Smooth muscle cell (in vitro differentiated cells): ENCODE data around the gene SLC26A11. TPM values are rescaled to one million over a fixed set of nuclear protein-coding genes. Genes with fewer than 3 reads are reported as not detected.

ENCODE experiments used
- DNase-seq: peaks from one replicate; lab custom pipeline; 2025; ENCODE audit not compliant: unreplicated experiment; lab: John Stamatoyannopoulos, UW
- H2AFZ ChIP-seq: fragments of 200-600 bp; sonication (generic); 2 replicates; pipeline ENCODE4 v1.6.0; 2016; ENCODE audit warnings: antibody characterized with exemption, low read depth, mild to moderate bottlenecking
- H3F3A ChIP-seq: fragments of 200-600 bp; sonication (generic); 2 replicates; pipeline ENCODE4 v1.6.0; 2017; ENCODE audit warnings: antibody characterized with exemption, low read depth
- H3K27ac ChIP-seq: fragments of 200-600 bp; sonication (generic); 2 replicates; pipeline ENCODE4 v1.5.1; 2016; ENCODE audit warnings: low read depth, mild to moderate bottlenecking
- H3K27me3 ChIP-seq: fragments of 200-600 bp; sonication (generic); 2 replicates; pipeline ENCODE4 v1.6.1; 2016; ENCODE audit warnings: low read depth, mild to moderate bottlenecking
- H3K36me3 ChIP-seq: fragments of 200-600 bp; sonication (generic); 2 replicates; pipeline ENCODE4 v1.5.1; 2016; ENCODE audit warnings: low read depth
- H3K4me1 ChIP-seq: fragments of 200-600 bp; sonication (generic); 2 replicates; pipeline ENCODE4 v1.5.1; 2016; ENCODE audit warnings: low read depth
- H3K4me2 ChIP-seq: fragments of 200-600 bp; sonication (generic); 2 replicates; pipeline ENCODE4 v1.6.0; 2016; ENCODE audit warnings: mild to moderate bottlenecking
- H3K4me3 ChIP-seq: fragments of 200-600 bp; sonication (generic); 2 replicates; pipeline ENCODE4 v1.5.1; 2016; ENCODE audit warnings: mild to moderate bottlenecking
- H3K79me2 ChIP-seq: fragments of 200-600 bp; sonication (generic); 2 replicates; pipeline ENCODE4 v1.6.0; 2016; ENCODE audit warnings: low read depth, mild to moderate bottlenecking
- H3K9ac ChIP-seq: fragments of 200-600 bp; sonication (generic); 2 replicates; pipeline ENCODE4 v1.6.0; 2016; ENCODE audit warnings: low read depth
- H3K9me3 ChIP-seq: fragments of 200-600 bp; sonication (generic); replicated peaks from 2 replicates; pipeline ENCODE4 v1.5.1; 2016; ENCODE audit warnings: low read depth
- H4K20me1 ChIP-seq: fragments of 200-600 bp; sonication (generic); 2 replicates; pipeline ENCODE4 v1.6.0; 2016; ENCODE audit warnings: low read depth
- CTCF ChIP-seq: fragments of 200-600 bp; sonication (generic); IDR thresholded peaks from 2 replicates; pipeline ENCODE4 v1.5.1; 2017; ENCODE audit warnings: borderline replicate concordance, mild to moderate bottlenecking, antibody characterized with exemption; ENCODE audit not compliant: insufficient read depth, poor library complexity, severe bottlenecking
- WGBS: methylation state at CpG from one replicate; pipeline ENCODE4 v1.1.7; 2016; ENCODE audit warnings: low lambda C conversion rate; 5-methylcytosine and 5-hydroxymethylcytosine counted together
- polyA plus RNA-seq: library from polyadenylated mRNA; unstranded; fragments of >200 nt; fragmentation: Nextera tagmentation; extraction: Ambion mirVana; gene quantifications from 2 replicates; pipeline ENCODE4 v1.2.1, GENCODE V29; 2016
- total RNA-seq: library from RNA; depleted of rRNA; stranded (reverse); fragments of >200 nt; gene quantifications from 2 replicates; pipeline ENCODE4 v1.2.3, GENCODE V29; 2014

Gene SLC26A11
- total and polyA plus RNA-seq, 2 experiments from 2014 or later: 8.2 to 12.2 TPM

- DNase-seq: no peak
- no peak overlapping the region for H3K27ac ChIP-seq
- no peak overlapping the region for H2AFZ ChIP-seq
- no peak overlapping the region for H3K4me3 ChIP-seq
- peaks cover 7% of the 10 kb centered on the region for H3K4me1 ChIP-seq
- TF ChIP-seq CTCF: no peak
- H3K4me2 ChIP-seq: no peak overlapping the region
- no peaks in the 10 kb centered on the region for H3K27me3 ChIP-seq
- no peaks in the 10 kb centered on the region for H3F3A ChIP-seq
- 95% methylated on average over 13 of the region's 13 CpGs for WGBS
- peaks cover 15% of the 10 kb centered on the region for H4K20me1 ChIP-seq
- H3K79me2 ChIP-seq: peaks cover 8% of the 10 kb centered on the region
- no peaks in the 10 kb centered on the region for H3K9me3 ChIP-seq
- H3K9ac ChIP-seq: no peak overlapping the region
- no peaks in the 10 kb centered on the region for H3K36me3 ChIP-seq
Measured at GRCh38 chr17:80217703-80218362, 2.4 kb upstream of the SLC26A11 start.

GRCh38 chr17:80218391-80218790 lies 1.8 kb upstream of the SLC26A11 start:
- Histone ChIP-seq H4K20me1 (peaks cover 15% of the 10 kb centered on the region), H3K4me2 (no peak overlapping the region), H3K27me3 (no peaks in the 10 kb centered on the region), H3K9ac (no peak overlapping the region), H2AFZ (no peak overlapping the region), H3K79me2 (peaks cover 8% of the 10 kb centered on the region), H3K36me3 (no peaks in the 10 kb centered on the region), H3K27ac (no peak overlapping the region), H3K4me1 (peaks cover 7% of the 10 kb centered on the region), H3K9me3 (no peaks in the 10 kb centered on the region), H3K4me3 (no peak overlapping the region), H3F3A (no peaks in the 10 kb centered on the region)
- no peak for DNase-seq
- WGBS: 95% methylated on average over 7 of the region's 7 CpGs
- no peak for TF ChIP-seq CTCF

GRCh38 chr17:80219013-80219762 lies 1.0 kb upstream of the SLC26A11 start:
- peak overlapping the region; percentile 92 for H3K4me3 ChIP-seq
- no peak for TF ChIP-seq CTCF
- peaks cover 7% of the 10 kb centered on the region for H3K4me1 ChIP-seq
- H3K4me2 ChIP-seq: peak overlapping the region; percentile 100
- peak overlapping the region; percentile 77 for H3K9ac ChIP-seq
- H3K9me3 ChIP-seq: no peaks in the 10 kb centered on the region
- no peaks in the 10 kb centered on the region for H3K27me3 ChIP-seq
- H3F3A ChIP-seq: no peaks in the 10 kb centered on the region
- 39% methylated on average over 15 of the region's 15 CpGs for WGBS
- H3K36me3 ChIP-seq: no peaks in the 10 kb centered on the region
- peak overlapping the region; percentile 67 for H3K27ac ChIP-seq
- H2AFZ ChIP-seq: peak overlapping the region; percentile 92
- peaks cover 15% of the 10 kb centered on the region for H4K20me1 ChIP-seq
- peaks cover 8% of the 10 kb centered on the region for H3K79me2 ChIP-seq
- DNase-seq: peak; percentile 41
